ENCODE data around the gene AK9.

DNA sequence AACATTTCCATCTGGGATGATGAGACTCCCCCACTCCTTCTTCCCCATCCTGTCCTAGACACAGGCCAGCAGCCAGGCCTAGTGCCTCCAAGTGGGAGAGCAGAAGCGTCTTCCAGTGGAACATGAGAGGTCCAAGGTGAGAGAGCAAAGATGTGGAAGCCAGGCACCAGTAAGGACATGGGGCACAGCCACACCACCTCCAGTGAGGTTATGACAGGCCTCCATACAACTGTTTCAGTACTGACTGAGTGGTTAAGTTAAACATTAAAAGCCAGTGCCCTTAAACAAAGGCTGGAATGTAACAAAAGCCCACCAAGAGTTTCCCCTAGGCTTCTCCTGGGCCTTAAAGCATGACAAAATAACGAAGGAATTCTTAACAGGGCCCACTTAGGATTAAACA, 213.3 kb downstream of the AK9 start:
- TF ChIP-seq, protein P1, sequence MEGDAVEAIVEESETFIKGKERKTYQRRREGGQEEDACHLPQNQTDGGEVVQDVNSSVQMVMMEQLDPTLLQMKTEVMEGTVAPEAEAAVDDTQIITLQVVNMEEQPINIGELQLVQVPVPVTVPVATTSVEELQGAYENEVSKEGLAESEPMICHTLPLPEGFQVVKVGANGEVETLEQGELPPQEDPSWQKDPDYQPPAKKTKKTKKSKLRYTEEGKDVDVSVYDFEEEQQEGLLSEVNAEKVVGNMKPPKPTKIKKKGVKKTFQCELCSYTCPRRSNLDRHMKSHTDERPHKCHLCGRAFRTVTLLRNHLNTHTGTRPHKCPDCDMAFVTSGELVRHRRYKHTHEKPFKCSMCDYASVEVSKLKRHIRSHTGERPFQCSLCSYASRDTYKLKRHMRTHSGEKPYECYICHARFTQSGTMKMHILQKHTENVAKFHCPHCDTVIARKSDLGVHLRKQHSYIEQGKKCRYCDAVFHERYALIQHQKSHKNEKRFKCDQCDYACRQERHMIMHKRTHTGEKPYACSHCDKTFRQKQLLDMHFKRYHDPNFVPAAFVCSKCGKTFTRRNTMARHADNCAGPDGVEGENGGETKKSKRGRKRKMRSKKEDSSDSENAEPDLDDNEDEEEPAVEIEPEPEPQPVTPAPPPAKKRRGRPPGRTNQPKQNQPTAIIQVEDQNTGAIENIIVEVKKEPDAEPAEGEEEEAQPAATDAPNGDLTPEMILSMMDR (IDR thresholded peaks at IDR 0.05): no peak
- TF ChIP-seq POLR2A (IDR thresholded peaks at IDR 0.05): no peak
- TF ChIP-seq POLR2AphosphoS5 (IDR thresholded peaks at IDR 0.05): no peak
- TF ChIP-seq EP300 (IDR thresholded peaks at IDR 0.05): no peak
